NCI-H345 (cell line): ENCODE results near the gene SEMA4A.

ENCODE experiments used
- DNase-seq: peaks from one replicate; lab custom pipeline; 2025; lab: John Stamatoyannopoulos, UW

Gene SEMA4A

DNA sequence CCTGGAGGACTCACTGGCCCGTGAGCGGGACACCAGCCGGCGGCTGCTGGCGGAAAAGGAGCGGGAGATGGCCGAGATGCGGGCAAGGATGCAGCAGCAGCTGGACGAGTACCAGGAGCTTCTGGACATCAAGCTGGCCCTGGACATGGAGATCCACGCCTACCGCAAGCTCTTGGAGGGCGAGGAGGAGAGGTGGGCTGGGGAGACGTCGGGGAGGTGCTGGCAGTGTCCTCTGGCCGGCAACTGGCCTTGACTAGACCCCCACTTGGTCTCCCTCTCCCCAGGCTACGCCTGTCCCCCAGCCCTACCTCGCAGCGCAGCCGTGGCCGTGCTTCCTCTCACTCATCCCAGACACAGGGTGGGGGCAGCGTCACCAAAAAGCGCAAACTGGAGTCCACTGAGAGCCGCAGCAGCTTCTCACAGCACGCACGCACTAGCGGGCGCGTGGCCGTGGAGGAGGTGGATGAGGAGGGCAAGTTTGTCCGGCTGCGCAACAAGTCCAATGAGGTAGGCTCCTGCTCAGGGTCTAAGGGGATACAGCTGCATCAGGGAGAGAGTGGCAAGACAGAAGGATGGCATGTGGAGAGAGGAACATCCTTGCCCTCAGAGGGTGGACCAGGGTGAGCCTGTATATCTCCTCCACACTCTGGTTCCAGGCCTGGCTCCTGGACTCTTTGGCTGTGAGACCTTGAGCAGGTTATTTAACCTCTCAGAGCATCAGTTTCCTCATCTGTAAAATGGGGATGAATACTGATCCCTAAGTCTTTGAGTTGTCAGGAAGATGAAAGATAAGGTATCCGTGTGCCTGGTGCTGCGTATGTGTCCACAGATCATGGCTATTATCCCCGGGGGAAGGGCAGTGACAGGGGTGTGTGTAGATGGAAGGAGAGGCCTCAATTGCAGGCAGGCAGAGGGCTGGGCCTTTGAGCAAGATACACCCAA, 17.2 kb upstream of the SEMA4A start:
- no peak for DNase-seq

DNA sequence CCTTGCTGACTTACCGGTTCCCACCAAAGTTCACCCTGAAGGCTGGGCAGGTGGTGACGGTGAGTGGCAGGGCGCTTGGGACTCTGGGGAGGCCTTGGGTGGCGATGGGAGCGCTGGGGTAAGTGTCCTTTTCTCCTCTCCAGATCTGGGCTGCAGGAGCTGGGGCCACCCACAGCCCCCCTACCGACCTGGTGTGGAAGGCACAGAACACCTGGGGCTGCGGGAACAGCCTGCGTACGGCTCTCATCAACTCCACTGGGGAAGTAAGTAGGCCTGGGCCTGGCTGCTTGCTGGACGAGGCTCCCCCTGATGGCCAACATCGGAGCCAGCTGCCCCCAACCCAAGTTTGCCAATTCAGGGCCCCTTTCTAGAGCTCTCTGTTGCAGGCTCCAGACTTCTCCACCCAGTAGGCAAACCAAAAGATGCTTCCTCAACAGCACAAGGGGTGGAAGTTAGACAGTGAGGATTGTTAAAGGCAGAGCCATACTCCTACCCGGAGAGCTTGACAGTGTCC, 16.4 kb upstream of the SEMA4A start:
- no peak for DNase-seq

DNA sequence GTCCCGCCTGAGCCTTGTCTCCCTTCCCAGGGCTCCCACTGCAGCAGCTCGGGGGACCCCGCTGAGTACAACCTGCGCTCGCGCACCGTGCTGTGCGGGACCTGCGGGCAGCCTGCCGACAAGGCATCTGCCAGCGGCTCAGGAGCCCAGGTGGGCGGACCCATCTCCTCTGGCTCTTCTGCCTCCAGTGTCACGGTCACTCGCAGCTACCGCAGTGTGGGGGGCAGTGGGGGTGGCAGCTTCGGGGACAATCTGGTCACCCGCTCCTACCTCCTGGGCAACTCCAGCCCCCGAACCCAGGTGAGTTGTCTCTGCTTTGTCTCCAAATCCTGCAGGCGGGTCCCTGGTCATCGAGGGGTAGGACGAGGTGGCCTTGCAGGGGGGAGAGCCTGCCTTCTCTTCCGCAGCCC, 14.9 kb upstream of the SEMA4A start:
- no peak for DNase-seq

DNA sequence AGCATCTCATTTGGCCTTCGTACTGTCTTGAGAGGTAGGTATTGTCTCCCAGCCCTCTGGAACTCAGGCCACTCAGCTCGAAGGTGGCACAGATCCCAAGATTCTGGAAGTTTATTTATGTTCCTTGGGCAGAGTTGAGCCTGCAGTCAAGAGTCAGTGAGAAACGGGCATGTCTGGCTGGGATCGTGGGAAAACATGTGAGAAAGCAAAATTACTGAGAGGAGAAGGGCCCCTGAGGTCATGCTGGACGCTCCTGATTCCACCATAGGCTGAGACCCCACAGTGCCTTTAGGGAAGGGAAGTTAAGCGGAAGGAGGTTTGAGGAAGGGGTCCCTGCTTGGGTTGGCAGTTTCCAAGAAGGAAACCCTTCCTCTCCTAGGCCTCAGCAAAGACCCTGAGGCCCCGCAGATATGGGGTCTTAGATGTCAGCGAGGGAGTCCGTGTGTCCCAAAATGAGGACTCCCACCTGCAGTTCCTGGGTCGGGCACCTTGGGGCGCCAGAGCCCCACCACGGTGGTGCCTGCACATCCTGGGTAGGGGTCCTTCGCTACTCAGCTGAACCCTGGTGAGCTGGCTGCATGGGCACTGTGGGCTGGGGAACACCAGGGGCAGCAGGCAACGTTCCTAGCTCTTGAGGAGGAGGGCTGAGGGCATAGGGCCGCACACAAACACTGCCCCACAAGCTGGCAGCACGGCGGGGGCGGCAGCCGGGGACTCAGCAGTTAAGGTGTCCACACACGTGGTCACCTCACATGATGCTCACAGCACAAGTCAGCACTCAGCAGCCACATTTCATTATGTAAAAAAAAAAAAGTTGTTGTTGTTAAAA, 12.3 kb upstream of the SEMA4A start:
- peak; percentile 57 for DNase-seq

DNA sequence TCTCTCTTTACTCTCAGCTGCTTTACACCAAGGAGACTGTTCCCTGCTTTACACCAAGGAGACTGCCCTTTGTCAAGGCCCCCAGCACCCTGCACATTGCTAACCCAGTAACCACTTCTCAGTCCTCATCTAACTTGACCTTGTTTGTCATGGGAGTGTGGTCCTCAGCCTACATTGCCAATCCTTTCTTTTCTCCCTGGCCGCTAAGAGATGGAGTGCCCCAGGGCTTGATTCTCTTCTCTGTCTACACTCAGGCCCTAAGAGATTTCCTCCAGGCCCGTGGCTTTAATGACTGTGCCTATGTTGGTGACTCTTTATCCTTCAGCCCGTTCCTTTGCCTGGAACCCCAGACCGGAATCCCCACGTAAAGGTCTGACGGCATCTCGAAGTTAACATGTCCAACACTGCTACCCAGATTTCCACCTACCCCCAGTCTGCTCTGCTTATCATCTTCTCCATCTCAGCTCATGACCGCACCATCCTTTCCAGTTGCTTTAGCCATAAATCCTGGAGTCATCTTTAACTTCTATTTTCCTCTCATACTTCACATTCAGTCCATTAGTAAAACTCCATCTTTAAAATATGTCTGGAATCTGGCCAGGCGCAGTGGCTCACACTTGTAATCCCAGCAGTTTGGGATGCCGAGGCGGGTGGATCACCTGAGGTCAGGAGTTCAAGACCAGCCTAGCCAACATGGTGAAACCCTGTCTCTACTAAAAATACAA, 9.5 kb upstream of the SEMA4A start:
- DNase-seq: no peak

DNA sequence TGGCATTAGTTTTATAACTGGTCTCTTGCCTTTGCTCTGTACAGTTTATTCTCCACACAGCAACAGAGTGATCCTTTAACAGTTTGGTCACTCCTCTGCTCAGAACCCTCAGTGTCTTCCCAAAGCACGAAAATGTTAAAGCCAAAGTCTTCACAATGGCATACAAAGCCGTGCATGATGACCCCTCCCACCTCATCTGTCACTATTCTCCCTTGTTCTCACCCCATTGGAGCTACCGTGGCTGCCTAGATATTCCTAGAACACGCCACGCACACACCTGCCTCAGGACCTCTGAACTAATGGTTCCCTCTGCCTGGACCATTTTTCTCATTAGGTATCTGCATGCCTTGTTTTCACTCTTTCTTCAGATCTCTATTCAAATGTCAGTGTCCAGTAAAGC, 8.6 kb upstream of the SEMA4A start:
- no peak for DNase-seq

DNA sequence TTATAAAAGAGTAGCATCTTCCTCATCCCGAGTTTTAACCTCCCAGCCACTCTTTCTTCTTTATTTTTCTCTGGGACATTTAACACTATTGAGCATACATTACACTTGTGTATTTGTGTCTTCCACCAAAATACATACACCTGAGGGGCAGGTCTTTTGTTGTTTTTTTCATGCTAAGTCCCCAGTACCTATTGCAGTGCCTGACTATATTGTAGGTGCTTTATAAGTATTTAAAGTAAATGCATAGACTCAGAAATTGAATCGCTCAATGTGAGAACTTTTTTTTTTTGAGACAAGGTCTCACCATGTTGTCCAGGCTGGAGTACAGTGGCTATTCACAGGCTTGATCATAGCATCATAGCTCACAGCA, 7.8 kb upstream of the SEMA4A start:
- no peak for DNase-seq

DNA sequence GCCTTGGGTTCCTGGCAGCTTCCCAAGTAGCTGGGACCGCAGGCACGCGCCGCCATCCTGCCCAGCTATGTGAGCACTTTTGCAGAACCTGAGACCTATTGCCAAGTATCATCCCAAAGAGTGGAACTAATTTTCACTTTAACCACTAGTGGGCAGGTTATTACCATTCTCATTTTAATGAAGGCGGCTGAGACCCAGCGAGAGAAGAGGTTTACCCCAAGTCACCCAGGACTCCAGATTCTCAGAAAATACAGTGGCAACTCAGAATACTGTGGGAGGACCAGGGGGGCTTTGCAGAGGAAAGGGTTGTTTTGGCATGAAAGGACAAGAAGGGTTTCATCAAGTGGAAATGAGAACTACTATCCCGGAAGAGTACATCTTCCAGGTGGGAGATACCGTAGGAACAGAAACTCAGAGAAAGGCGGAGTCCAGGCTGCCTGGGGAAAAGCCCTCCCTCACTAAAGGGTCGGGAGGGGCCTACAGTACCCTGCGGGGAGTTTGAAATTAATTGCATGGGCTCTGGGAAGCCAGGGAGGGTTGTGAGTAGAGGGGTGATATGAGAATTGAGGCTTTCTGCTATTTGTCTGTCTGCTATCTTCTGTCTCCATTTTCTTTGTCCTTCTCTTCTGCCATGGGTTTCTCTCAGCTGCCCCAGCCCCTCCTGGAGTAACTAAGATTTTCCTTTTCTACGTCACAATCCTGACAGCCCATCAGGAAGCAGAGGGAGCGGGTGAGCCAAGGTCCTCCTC, 7.2 kb upstream of the SEMA4A start:
- peak; percentile 95 for DNase-seq

DNA sequence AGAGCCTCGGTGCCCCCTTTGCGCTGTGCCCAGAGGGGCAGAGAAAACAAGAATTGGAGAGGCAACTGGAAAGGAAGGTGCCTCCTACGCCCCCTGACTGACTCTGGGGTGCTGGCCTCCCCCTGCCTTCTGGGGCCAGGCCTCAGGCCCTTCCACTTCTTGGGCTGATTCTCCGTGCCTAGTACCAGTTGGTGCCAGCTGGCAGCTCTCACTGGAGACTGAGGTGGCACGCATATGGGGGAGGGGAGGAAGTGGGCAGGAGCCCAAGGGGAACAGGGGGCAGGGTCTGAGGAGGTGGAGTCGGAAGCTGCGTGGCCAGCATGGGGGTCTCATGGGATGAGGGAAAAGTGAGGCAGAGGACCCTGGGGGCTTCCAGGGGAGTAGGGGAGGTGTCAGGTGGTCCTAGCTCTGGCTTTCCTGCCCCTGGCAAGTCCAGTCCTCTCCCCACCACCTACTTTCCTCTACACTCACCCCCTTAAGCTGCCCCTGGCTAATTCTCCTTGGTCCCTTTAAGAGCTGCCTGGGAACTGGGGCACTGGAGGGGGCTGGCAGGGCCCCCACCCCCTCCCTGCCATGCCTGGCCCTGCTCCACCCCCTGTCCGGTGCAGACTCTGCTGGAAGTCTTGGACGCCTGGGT, 6.5 kb upstream of the SEMA4A start:
- peak; percentile 37 for DNase-seq

DNA sequence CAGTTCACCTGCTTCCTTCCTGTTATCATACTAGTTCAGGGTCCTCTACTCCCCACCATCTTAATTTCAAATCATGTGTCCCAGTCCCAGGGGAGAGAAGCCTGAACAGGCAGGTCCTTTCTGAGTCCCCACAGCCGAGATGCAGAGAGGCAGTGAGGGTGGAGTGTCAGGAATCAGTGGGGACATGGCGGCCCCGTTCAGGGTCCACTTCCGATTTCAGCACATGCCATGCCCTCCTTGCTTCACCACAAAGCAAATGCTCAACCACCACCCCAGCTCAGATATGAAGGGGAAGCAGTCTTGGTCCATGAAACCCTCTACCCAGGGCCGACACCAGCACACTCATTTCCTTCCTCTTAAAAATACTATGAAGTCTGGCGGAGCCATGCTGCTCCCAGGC, 5.2 kb upstream of the SEMA4A start:
- DNase-seq: no peak

DNA sequence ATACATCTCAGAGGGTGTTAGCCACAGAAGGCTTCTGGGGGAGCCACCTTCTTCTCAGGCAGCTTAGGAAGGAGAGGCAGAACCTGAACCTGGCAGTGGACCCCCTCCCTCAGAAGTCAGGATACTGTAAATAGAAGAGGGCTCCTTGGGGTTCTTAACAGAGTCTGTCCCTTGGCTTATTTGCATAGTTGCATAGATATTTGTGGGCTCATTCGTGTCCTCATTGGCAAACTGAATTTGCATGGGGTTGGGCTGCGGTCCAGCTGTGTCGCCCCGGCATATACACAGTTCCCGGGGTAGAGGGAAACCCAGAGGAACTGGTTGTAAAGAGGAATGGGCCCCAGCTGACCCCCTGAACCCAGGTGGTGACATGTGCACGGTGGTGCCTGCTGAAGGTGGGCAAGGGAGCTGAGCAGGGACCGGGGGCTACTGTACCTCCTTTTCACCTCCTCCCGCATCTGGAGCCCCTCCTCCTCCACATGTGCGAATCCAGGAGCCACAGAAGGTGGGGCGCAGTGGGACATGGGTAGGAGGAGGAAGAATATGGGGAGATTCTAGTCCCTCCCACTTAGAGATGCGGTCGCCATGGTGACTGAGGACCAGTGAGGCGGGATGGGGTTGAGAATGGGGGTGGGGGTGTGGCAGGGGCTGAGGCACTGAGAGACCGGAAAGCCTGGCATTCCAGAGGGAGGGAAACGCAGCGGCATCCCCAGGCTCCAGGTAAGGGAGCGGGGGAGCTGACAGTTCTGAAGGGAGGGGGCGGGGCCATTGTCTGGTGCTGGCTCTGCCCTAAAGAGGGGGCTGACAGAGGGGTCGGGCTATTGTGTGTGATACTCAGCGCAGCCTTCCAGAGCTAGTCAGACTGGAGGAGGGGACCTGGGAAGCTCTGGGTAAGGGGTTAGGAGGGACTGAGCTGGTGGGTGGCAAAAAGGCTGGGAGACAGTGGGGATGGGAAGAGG, 3.7 kb upstream of the SEMA4A start:
- no peak for DNase-seq

DNA sequence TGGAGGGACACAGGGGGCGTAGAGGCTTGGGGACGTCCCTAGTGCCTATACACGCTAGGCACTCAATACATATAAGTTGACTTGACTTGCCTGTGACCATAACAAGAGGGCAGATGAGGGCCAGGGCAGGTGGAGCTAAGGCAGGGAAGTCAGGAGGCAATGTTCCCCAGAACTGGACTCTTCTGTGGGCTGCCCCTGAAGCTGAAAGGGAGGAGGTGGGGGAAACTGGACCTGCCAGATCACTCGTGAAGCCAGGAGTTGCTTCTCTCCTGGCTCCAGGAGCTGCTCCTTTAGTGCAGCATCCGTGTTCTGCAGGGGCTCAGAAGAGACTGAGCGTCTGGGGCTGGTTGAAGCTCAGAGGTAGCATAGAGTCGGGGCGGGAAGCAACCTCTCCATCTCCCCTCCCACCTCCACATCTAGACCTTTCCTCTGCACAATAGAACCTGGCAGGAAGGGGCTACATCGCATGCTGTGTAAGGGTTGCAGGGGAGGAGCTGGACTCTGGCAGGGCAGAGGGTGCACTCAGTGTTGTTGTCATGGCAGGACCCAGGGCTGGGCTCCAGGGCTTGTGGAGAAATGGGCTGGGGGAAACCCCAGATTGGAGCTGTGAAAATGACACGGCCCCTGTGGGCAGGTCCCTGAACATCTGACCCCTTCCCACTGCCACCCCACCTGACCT, 2.9 kb upstream of the SEMA4A start:
- no peak for DNase-seq

DNA sequence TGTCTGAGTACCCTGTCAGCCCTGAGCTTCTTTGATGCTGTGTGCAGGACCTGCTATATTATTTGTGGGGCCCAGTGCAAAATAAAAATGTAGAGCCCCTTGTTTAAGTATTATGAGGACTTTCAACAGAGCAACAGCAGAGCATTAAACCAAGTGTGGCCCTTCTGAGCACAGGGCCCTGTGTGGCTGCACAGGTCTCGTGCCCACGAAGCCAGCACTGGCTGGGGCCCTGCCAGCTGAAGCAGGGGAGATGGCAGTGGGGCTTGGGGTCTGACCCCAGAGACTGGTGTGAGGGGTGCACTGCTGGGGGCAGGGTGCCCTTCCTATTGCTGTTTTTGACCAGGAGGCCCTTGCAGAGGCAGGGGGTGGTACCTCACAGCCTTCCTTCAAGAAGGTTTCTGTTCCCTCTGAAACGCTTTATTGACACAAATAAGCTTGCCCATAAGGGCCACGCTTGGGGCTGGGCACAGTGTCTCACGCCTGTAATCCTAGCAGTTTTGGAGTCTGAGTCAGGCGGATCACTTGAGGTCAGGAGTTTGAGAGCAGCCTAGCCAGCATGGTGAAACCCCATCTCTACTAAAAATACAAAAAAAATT, 2.2 kb upstream of the SEMA4A start:
- DNase-seq: no peak

DNA sequence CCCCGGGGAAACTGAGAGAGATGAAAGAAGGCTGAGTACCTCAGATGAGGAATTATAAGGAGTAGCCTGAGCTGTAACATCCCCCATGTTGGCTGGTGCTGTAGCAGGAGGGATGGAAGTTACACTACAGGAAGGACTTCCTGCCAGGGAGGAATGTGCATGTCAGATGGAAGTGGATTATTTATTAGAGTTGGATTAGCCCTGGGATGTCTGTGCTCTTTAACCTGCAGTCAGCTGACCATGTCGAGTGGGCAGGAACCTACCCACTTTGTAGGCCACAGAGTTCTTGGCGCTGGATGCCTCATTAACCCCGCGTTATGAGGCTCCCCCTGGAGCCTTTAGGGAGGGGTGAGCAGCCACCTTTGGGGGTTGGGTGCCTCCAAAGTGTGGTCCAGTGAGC, 757 bp upstream of the SEMA4A start:
- no peak for DNase-seq

DNA sequence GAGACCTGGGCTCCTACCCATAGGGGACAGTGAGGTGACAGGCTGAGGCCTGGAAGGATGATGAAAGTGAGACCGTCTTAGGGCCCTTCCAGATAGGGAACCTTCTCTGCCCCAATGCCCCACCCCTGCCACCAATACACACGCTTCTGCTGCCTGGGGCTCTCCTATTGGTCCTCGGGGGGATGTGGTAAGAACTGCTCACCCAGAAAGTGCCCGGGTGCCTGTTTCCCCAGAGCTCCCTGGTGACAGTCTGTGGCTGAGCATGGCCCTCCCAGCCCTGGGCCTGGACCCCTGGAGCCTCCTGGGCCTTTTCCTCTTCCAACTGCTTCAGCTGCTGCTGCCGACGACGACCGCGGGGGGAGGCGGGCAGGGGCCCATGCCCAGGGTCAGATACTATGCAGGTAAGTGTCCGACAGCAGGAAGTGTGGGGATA, 948 bp downstream of the SEMA4A start:
- DNase-seq: no peak

DNA sequence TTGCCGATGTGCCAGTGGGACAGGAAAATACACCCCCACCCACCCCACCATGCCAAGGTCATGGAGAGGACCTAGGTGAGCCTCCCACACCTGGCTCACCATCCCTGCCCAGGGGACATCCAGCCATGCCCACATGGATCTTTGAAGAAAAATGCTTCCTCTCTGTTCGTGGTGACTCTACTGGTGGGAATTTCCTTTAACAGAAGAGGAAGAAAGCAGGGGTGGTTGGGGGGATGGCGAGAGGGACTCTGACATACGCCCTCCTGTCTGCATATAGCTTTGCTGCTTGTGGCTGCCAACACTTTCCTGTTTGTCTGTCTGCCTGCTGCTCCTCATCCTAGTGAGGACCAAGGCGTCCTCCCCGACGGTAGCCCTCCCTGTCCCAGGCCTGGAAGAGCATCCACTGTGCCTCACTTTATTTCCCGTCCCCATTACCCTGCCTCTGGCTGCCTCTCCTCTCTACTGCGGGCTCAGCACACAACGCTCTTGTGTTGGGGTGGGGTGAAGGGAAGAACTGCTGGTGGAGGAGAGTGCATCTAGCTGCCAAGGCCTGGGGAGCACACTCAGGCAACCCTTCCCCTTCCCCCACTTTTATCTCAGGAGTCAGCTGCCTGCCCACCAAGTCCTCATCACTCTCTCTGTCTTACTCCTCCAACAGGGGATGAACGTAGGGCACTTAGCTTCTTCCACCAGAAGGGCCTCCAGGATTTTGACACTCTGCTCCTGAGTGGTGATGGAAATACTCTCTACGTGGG, 2.5 kb downstream of the SEMA4A start:
- DNase-seq: no peak

DNA sequence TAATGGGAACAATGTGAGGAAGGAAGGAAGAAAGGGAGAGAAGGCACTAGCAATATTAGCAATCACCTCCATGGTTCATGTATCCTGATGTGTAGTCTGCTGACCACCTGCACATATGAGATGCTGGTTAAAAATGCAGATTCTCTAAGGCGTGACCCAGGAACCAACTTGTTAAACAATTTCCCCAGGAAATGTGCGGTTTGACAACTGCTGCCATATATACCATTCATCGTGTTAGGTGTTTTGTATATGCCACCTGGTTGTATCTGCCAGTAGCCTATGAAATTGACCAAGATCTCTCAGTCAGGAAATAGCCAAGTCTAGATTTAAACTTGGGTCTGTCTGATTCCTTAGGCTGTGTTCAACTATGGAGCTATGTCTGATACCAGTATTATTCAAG, 4.1 kb downstream of the SEMA4A start:
- DNase-seq: no peak

DNA sequence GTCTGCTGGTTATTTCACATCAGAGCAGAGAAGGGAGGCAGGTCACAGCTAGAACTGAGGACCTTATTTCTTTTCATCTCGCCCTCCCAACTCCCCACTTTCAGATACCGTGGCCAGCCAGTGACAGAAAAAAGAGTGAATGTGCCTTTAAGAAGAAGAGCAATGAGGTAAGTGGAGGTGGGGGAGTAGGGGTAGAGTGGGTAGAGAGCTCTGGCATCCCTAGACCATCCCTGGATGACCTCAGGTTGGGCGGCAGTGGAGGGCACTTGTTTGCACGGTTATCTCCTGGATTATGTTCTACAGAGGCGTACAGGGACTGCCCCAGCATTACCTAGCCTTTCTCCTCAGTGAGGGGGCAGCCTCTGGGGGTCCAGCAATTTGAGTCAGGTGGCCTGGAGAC, 4.6 kb downstream of the SEMA4A start:
- DNase-seq: no peak
